Dedifferentiated amniotic fluid mesenchymal stem cell (primary cell): ENCODE data around the gene MOB1B.

Experiments
- DNase-seq: peaks from one replicate; pipeline ENCODE4 v3.0.0-alpha.2; 2016; ENCODE audit errors: extremely low spot score

MOB1B gene

GRCh38 chr4:70914631-70915030 is 12.5 kb downstream of the MOB1B start:
- no peak for DNase-seq

- DNase-seq = no peak
Measured at GRCh38 chr4:70915036-70915815, 13.1 kb downstream of the MOB1B start.

GRCh38 chr4:70915874-70916559 is 13.8 kb downstream of the MOB1B start:
- DNase-seq = no peak

GRCh38 chr4:70920592-70920991 is 18.4 kb downstream of the MOB1B start:
- no peak for DNase-seq

GRCh38 chr4:70925418-70925817 is 23.2 kb downstream of the MOB1B start:
- no peak for DNase-seq

GRCh38 chr4:70925899-70926635 is 23.9 kb downstream of the MOB1B start:
- DNase-seq = no peak

- no peak for DNase-seq
Measured at GRCh38 chr4:70927502-70928137, 25.5 kb downstream of the MOB1B start.

GRCh38 chr4:70930530-70931256 is 28.5 kb downstream of the MOB1B start:
- no peak for DNase-seq

- no peak for DNase-seq
Measured at GRCh38 chr4:70931347-70931746, 29.2 kb downstream of the MOB1B start.

- no peak for DNase-seq
Measured at GRCh38 chr4:70932984-70933383, 30.8 kb downstream of the MOB1B start.

- no peak for DNase-seq
Measured at GRCh38 chr4:70935038-70935695, 33.0 kb downstream of the MOB1B start.

- no peak for DNase-seq
Measured at GRCh38 chr4:70936200-70936787, 34.1 kb downstream of the MOB1B start.

- DNase-seq = no peak
Measured at GRCh38 chr4:70938086-70938485, 35.9 kb downstream of the MOB1B start.

GRCh38 chr4:70940134-70940533 is 38.0 kb downstream of the MOB1B start:
- DNase-seq = no peak

- no peak for DNase-seq
Measured at GRCh38 chr4:70943114-70943513, 40.9 kb downstream of the MOB1B start.

- no peak for DNase-seq
Measured at GRCh38 chr4:70945046-70945445, 42.9 kb downstream of the MOB1B start.

- peak; percentile 38 for DNase-seq
Measured at GRCh38 chr4:70945452-70946055, 43.4 kb downstream of the MOB1B start.

- no peak for DNase-seq
Measured at GRCh38 chr4:70946939-70947338, 44.8 kb downstream of the MOB1B start.

GRCh38 chr4:70948665-70949260 is 46.6 kb downstream of the MOB1B start:
- DNase-seq = no peak

- DNase-seq = no peak
Measured at GRCh38 chr4:70954032-70954431, 51.9 kb downstream of the MOB1B start.
